Ovary (tissue), 3 donors: ENCODE data around the gene ACTN1.

Experiments
- EP300 ChIP-seq: sonication (generic); formaldehyde crosslinking; IDR thresholded peaks from one replicate; pipeline ENCODE4 v1.6.1; 2017; ENCODE audit warnings: antibody characterized with exemption
- POLR2A ChIP-seq: fragments of 450-650 bp; IDR thresholded peaks from one replicate; pipeline ENCODE4 v1.6.1; 2017; ENCODE audit warnings: antibody characterized with exemption, mild to moderate bottlenecking, moderate library complexity
- TF ChIP-seq, protein P1 (sequence below), 3 donors: fragments of 450-650 bp in 2 of 3; fragments of 200-600 bp in 1 of 3; IDR thresholded peaks; one replicate each; pipeline versions ENCODE4 v1.5.1 to v1.8.0; 2016 to 2022; ENCODE audit warnings: antibody characterized with exemption in 3 of 3, mild to moderate bottlenecking in 1 of 3
- donor health status: DM: no; HTN: no; CAD: no.

- TF ChIP-seq POLR2A, result no peak
- TF ChIP-seq, protein P1, sequence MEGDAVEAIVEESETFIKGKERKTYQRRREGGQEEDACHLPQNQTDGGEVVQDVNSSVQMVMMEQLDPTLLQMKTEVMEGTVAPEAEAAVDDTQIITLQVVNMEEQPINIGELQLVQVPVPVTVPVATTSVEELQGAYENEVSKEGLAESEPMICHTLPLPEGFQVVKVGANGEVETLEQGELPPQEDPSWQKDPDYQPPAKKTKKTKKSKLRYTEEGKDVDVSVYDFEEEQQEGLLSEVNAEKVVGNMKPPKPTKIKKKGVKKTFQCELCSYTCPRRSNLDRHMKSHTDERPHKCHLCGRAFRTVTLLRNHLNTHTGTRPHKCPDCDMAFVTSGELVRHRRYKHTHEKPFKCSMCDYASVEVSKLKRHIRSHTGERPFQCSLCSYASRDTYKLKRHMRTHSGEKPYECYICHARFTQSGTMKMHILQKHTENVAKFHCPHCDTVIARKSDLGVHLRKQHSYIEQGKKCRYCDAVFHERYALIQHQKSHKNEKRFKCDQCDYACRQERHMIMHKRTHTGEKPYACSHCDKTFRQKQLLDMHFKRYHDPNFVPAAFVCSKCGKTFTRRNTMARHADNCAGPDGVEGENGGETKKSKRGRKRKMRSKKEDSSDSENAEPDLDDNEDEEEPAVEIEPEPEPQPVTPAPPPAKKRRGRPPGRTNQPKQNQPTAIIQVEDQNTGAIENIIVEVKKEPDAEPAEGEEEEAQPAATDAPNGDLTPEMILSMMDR (IDR thresholded peaks at IDR 0.05), result no peak
- no peak for TF ChIP-seq EP300
Observed at GRCh38 chr14:68951035-68951797, 27.9 kb downstream of the ACTN1 start.
